HCT116 (cell line): ENCODE results near the gene ABLIM1.

Source experiments
- CTCF ChIP-seq, 3 experiments: fragments of 200-600 bp in 1 of 3; sonication (generic) in 1 of 3; IDR thresholded peaks in 2 of 3; conservative IDR thresholded peaks in 1 of 3; 2 replicates each; pipeline ENCODE4 v1.5.1; 2012 to 2017; ENCODE audit warnings: low read depth in 2 of 3, low read length in 2 of 3, antibody characterized with exemption in 1 of 3, borderline replicate concordance in 1 of 3, control low read depth in 1 of 3, mild to moderate bottlenecking in 1 of 3, mixed read lengths in 1 of 3, mixed run types in 1 of 3, moderate library complexity in 1 of 3; ENCODE audit not compliant: insufficient read depth in 1 of 3
- EZH2 ChIP-seq: fragments of 200-600 bp; sonication (generic); IDR thresholded peaks from 2 replicates; pipeline ENCODE4 v1.6.1; 2017; ENCODE audit warnings: antibody characterized with exemption, mixed run types
- POLR2A ChIP-seq: IDR thresholded peaks from 2 replicates; pipeline ENCODE4 v1.7.0; 2011; ENCODE audit warnings: borderline replicate concordance; ENCODE audit not compliant: insufficient read depth, insufficient read length; ENCODE audit errors: extremely low read depth
- POLR2AphosphoS5 ChIP-seq: IDR thresholded peaks from 2 replicates; pipeline ENCODE4 v1.6.1; 2011; ENCODE audit warnings: mild to moderate bottlenecking, low read depth, low read length, moderate library complexity
- REST ChIP-seq: IDR thresholded peaks from 2 replicates; pipeline ENCODE4 v1.6.1; 2012; ENCODE audit warnings: low read depth
- SRF ChIP-seq: IDR thresholded peaks from 2 replicates; pipeline ENCODE4 v1.6.1; 2012; ENCODE audit warnings: low read depth

- TF ChIP-seq POLR2AphosphoS5, result no peak
- no peak for TF ChIP-seq REST
- no peak for TF ChIP-seq POLR2A
- no peak for TF ChIP-seq CTCF (IDR thresholded peaks at IDR 0.05 in 2 of 3, conservative IDR thresholded peaks at IDR 0.05 in 1 of 3; ENCODE audit: borderline replicate concordance in 1 of 3, insufficient read depth in 1 of 3, low read depth in 2 of 3, low read length in 2 of 3)
- no peak for TF ChIP-seq SRF
- no peak for TF ChIP-seq EZH2
These were observed 9.7 kb downstream of the ABLIM1 start for GRCh38 chr10:114648368-114648767.
